Renal pelvis (tissue), 4 donors: Measurements from ENCODE around the gene MAD1L1. TPM values are rescaled to one million over a fixed set of nuclear protein-coding genes. Genes with fewer than 3 reads are reported as not detected.
"Not testable (repeated sequence)": the region's sequence is repeated elsewhere in the genome, so short reads cannot be mapped to it uniquely, and the experiment has no call there.

Experiments
- DNase-seq: peaks from one replicate; pipeline ENCODE4 v3.0.0-alpha.2; 2013
- polyA plus RNA-seq, 3 donors: library from polyadenylated mRNA; unstranded; fragments of 120-200 nt; gene quantifications; one replicate each; pipeline ENCODE4 v1.2.1, GENCODE V29; 2013; ENCODE audit not compliant: insufficient read length in 3 of 3

The MAD1L1 gene
- polyA plus RNA-seq, 3 donors, result 27.0 to 27.6 (median 27.3) TPM

GRCh38 chr7:2180081-2180480 is 52.7 kb downstream of the MAD1L1 start:
- DNase-seq, result no peak

- no peak for DNase-seq
Observed at GRCh38 chr7:2175514-2175913, 57.2 kb downstream of the MAD1L1 start.

GRCh38 chr7:2175091-2175490 is 57.7 kb downstream of the MAD1L1 start:
- DNase-seq, result no peak

- no peak for DNase-seq
Observed at GRCh38 chr7:2173189-2173827, 59.4 kb downstream of the MAD1L1 start.

GRCh38 chr7:2172311-2173188 is 60.2 kb downstream of the MAD1L1 start:
- peak; percentile 72 for DNase-seq

- no peak for DNase-seq
Observed at GRCh38 chr7:2171855-2172254, 60.9 kb downstream of the MAD1L1 start.

- no peak for DNase-seq
Observed at GRCh38 chr7:2170576-2171521, 61.9 kb downstream of the MAD1L1 start.

- DNase-seq, result no peak
Observed at GRCh38 chr7:2169923-2170575, 62.7 kb downstream of the MAD1L1 start.

GRCh38 chr7:2168615-2169311 is 64.0 kb downstream of the MAD1L1 start:
- peak; percentile 84 for DNase-seq

- no peak for DNase-seq
Observed at GRCh38 chr7:2166625-2167280, 66.0 kb downstream of the MAD1L1 start.

GRCh38 chr7:2165610-2166594 is 66.8 kb downstream of the MAD1L1 start:
- peak; percentile 50 for DNase-seq

GRCh38 chr7:2165239-2165609 is 67.5 kb downstream of the MAD1L1 start:
- no peak for DNase-seq

GRCh38 chr7:2164646-2165045 is 68.1 kb downstream of the MAD1L1 start:
- DNase-seq, result no peak

GRCh38 chr7:2163600-2164555 is 68.9 kb downstream of the MAD1L1 start:
- DNase-seq, result no peak

GRCh38 chr7:2162959-2163358 is 69.8 kb downstream of the MAD1L1 start:
- no peak for DNase-seq

GRCh38 chr7:2162004-2162902 is 70.5 kb downstream of the MAD1L1 start:
- not testable (repeated sequence) for DNase-seq

- DNase-seq, result no peak
Observed at GRCh38 chr7:2159176-2159520, 73.6 kb downstream of the MAD1L1 start.
